ENCODE data around the gene ACTN1. TPM values are rescaled to one million over a fixed set of nuclear protein-coding genes. Genes with fewer than 3 reads are reported as not detected.

Gene ACTN1
- total and polyA plus RNA-seq, 10 of the 15 experiments (the other 5 are each of a cell fraction or from before 2014, with no cell fraction given) = 0.14 to 39.4 (median 2.6) TPM

GRCh38 chr14:68965261-68965761, 13.8 kb downstream of the ACTN1 start:
- Histone ChIP-seq H3K79me2 (ENCODE audit: control insufficient read depth, insufficient read depth, low read length) (no peaks in the 10 kb centered on the region), H3K4me2 (ENCODE audit: control insufficient read depth, insufficient read depth) (no peak overlapping the region), H2AFZ (ENCODE audit: control insufficient read depth, low read depth, low read length) (no peak overlapping the region), H4K20me1 (ENCODE audit: control insufficient read depth, insufficient read depth) (no peaks in the 10 kb centered on the region), H3K4me1 (ENCODE audit: control insufficient read depth, insufficient read depth, low read length) (no peaks in the 10 kb centered on the region), H3K9me3 (replicated peaks; ENCODE audit: control insufficient read depth, insufficient read depth, low read length) (no peaks in the 10 kb centered on the region), H3K27me3 (replicated peaks in 1 of 2; ENCODE audit: control insufficient read depth in 2 of 2, insufficient read depth in 2 of 2, low read length in 1 of 2) (no peaks in the 10 kb centered on the region), H3K27ac (ENCODE audit: control insufficient read depth, insufficient read depth) (no peak overlapping the region), H3K36me3 (ENCODE audit: control insufficient read depth in 2 of 2, insufficient read depth in 2 of 2, low read length in 1 of 2) (no peaks in the 10 kb centered on the region; a peak in 2 of 4 replicates), H3K9ac (ENCODE audit: control insufficient read depth, insufficient read depth, low read length) (no peak overlapping the region), H3K4me3 (no peak overlapping the region)
- BruUV-seq (replicated peaks) = no TSS peak
- ChIA-PET RAD21 (ENCODE audit: unreplicated experiment) (no interaction called here), SMC1A (ENCODE audit: uncharacterized antibody, unreplicated experiment) (interaction anchor here (1.6 kb wide), 1 partner anchor 11 kb away, joined by 3 read pairs; no protein-coding TSS in a partner anchor), CTCF (no interaction called here), POLR2A (no interaction called here)
- intact Hi-C loops (cut with micrococcal nuclease; ENCODE audit: unreplicated experiment) = no loop called here
- FAIRE-seq = no peak
- DNase-seq (ENCODE audit: low read depth, low spot score) = no peak
- TF ChIP-seq NRF1 (conservative IDR thresholded peaks at IDR 0.05; ENCODE audit: low read depth, low read length) (no peak), USF1 (IDR thresholded peaks at IDR 0.05; ENCODE audit: borderline replicate concordance, extremely low read length, insufficient read depth, low read depth, low read length) (no peak), POU2F2 (IDR thresholded peaks at IDR 0.05; ENCODE audit: borderline replicate concordance, low read depth, low read length) (no peak), LARP7 (IDR thresholded peaks at IDR 0.05) (no peak), NR2C1 (IDR thresholded peaks at IDR 0.05) (no peak), TBL1XR1 (IDR thresholded peaks at IDR 0.05; ENCODE audit: low read depth, low read length) (no peak), TCF7 (IDR thresholded peaks at IDR 0.05; ENCODE audit: borderline replicate concordance) (no peak), MTA2 (IDR thresholded peaks at IDR 0.05; ENCODE audit: low read depth) (no peak), GATAD2B (conservative IDR thresholded peaks at IDR 0.05; ENCODE audit: low read depth) (no peak), RBBP5 (conservative IDR thresholded peaks at IDR 0.05) (no peak)
- TF ChIP-seq, protein P1, sequence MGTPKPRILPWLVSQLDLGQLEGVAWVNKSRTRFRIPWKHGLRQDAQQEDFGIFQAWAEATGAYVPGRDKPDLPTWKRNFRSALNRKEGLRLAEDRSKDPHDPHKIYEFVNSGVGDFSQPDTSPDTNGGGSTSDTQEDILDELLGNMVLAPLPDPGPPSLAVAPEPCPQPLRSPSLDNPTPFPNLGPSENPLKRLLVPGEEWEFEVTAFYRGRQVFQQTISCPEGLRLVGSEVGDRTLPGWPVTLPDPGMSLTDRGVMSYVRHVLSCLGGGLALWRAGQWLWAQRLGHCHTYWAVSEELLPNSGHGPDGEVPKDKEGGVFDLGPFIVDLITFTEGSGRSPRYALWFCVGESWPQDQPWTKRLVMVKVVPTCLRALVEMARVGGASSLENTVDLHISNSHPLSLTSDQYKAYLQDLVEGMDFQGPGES (IDR thresholded peaks at IDR 0.05) = no peak
- TF ChIP-seq, protein P2, sequence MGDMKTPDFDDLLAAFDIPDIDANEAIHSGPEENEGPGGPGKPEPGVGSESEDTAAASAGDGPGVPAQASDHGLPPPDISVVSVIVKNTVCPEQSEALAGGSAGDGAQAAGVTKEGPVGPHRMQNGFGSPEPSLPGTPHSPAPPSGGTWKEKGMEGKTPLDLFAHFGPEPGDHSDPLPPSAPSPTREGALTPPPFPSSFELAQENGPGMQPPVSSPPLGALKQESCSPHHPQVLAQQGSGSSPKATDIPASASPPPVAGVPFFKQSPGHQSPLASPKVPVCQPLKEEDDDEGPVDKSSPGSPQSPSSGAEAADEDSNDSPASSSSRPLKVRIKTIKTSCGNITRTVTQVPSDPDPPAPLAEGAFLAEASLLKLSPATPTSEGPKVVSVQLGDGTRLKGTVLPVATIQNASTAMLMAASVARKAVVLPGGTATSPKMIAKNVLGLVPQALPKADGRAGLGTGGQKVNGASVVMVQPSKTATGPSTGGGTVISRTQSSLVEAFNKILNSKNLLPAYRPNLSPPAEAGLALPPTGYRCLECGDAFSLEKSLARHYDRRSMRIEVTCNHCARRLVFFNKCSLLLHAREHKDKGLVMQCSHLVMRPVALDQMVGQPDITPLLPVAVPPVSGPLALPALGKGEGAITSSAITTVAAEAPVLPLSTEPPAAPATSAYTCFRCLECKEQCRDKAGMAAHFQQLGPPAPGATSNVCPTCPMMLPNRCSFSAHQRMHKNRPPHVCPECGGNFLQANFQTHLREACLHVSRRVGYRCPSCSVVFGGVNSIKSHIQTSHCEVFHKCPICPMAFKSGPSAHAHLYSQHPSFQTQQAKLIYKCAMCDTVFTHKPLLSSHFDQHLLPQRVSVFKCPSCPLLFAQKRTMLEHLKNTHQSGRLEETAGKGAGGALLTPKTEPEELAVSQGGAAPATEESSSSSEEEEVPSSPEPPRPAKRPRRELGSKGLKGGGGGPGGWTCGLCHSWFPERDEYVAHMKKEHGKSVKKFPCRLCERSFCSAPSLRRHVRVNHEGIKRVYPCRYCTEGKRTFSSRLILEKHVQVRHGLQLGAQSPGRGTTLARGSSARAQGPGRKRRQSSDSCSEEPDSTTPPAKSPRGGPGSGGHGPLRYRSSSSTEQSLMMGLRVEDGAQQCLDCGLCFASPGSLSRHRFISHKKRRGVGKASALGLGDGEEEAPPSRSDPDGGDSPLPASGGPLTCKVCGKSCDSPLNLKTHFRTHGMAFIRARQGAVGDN (IDR thresholded peaks at IDR 0.05) = no peak
- no peak for ATAC-seq
- in situ Hi-C loops (cut with MboI) = no loop called here

Data from GM12878 (cell line).